Osteocyte (in vitro differentiated cells): Measurements from ENCODE around the gene CYTIP. TPM values are rescaled to one million over a fixed set of nuclear protein-coding genes. Genes with fewer than 3 reads are reported as not detected.

Experiments used
- DNase-seq: peaks from one replicate; pipeline ENCODE4 v3.0.0; 2021; ENCODE audit warnings: mixed read lengths; ENCODE audit not compliant: unreplicated experiment; ENCODE audit errors: extremely low spot score
- H3K27ac Mint-ChIP-seq: one replicate; pipeline ENCODE4 v1.8.0; 2021; ENCODE audit warnings: mild to moderate bottlenecking, mixed read lengths; ENCODE audit not compliant: unreplicated experiment
- H3K27me3 Mint-ChIP-seq: one replicate; pipeline ENCODE4 v1.8.0; 2021; ENCODE audit warnings: mixed read lengths; ENCODE audit not compliant: unreplicated experiment
- H3K36me3 Mint-ChIP-seq: one replicate; pipeline ENCODE4 v1.8.0; 2021; ENCODE audit warnings: mixed read lengths; ENCODE audit not compliant: unreplicated experiment
- H3K4me1 Mint-ChIP-seq: one replicate; pipeline ENCODE4 v1.8.0; 2021; ENCODE audit warnings: mixed read lengths; ENCODE audit not compliant: unreplicated experiment
- H3K4me3 Mint-ChIP-seq: one replicate; pipeline ENCODE4 v1.8.0; 2021; ENCODE audit warnings: mild to moderate bottlenecking, moderate library complexity, mixed read lengths; ENCODE audit not compliant: unreplicated experiment
- H3K9me3 Mint-ChIP-seq: one replicate; pipeline ENCODE4 v1.8.0; 2021; ENCODE audit warnings: mixed read lengths; ENCODE audit not compliant: unreplicated experiment
- total RNA-seq: library from RNA; stranded (reverse); gene quantifications from 2 replicates; pipeline ENCODE4 v1.2.1, GENCODE V29; 2021
- TF ChIP-seq, protein P1 (sequence below): fragments of 200-600 bp; sonication (generic); IDR thresholded peaks from 2 replicates; pipeline ENCODE4 v1.5.0; 2021; ENCODE audit warnings: antibody characterized with exemption, mild to moderate bottlenecking, moderate library complexity

The CYTIP gene
- total RNA-seq, 1 donor from 2014 or later = 0.64 TPM

DNA sequence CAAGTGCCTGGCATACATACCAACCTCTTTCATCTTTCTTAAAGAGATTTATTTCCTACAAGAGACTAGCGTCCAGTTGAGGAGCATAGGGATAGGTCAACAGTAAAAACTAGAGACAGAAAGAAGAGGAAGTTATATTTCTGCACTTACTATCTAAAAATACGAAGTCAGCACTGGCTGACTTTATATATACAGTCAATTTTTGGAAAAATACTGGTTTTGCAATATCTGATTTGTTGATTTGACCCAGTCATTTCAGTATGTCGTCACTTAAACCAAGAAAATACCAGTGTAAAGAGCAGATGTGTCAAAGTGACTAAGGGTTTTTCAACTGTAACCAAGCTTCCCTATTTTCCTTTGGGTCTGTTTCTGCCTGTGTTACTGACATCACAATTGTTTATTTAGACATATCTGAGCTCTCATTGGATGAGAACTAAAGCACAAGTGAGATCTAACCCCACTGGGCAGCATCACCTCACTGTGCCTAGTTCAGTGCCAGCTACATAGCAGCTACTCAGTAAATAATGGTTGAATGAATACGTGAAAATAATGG, 23.0 kb downstream of the CYTIP start:
- H3K27me3 Mint-ChIP-seq = peaks cover 7% of the 10 kb centered on the region
- no peak for DNase-seq
- H3K4me1 Mint-ChIP-seq = no peaks in the 10 kb centered on the region
- peaks cover 4% of the 10 kb centered on the region for H3K9me3 Mint-ChIP-seq
- no peak overlapping the region for H3K4me3 Mint-ChIP-seq
- TF ChIP-seq, protein P1, sequence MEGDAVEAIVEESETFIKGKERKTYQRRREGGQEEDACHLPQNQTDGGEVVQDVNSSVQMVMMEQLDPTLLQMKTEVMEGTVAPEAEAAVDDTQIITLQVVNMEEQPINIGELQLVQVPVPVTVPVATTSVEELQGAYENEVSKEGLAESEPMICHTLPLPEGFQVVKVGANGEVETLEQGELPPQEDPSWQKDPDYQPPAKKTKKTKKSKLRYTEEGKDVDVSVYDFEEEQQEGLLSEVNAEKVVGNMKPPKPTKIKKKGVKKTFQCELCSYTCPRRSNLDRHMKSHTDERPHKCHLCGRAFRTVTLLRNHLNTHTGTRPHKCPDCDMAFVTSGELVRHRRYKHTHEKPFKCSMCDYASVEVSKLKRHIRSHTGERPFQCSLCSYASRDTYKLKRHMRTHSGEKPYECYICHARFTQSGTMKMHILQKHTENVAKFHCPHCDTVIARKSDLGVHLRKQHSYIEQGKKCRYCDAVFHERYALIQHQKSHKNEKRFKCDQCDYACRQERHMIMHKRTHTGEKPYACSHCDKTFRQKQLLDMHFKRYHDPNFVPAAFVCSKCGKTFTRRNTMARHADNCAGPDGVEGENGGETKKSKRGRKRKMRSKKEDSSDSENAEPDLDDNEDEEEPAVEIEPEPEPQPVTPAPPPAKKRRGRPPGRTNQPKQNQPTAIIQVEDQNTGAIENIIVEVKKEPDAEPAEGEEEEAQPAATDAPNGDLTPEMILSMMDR = no peak
- H3K27ac Mint-ChIP-seq = no peak overlapping the region
- H3K36me3 Mint-ChIP-seq = peaks cover 1% of the 10 kb centered on the region

DNA sequence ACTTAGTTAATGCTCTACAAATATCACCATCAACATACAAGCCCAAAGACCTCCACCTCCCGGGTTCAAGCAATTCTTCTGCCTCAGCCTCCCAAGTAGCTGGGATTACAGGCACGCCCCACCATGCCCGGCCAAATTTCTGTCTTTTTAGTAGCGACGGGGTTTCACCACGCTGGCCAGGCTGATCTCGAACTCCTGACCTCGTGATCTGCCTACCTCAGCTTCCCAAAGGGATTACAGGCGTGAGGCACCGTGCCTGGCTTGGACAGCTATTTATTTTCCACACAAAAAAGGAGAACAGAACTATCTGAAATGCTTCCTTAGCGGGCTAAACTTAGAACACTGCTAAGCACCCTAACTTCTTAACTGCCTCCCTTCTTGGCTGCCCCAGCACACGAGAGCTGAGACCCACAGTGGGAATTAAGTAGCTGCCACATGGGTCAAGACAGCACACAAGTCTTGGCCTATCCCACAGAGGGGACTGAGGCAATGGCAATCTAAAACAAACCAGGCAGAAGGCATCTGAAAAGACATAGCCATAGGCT, 24.8 kb downstream of the CYTIP start:
- Mint-ChIP-seq H3K27ac (no peak overlapping the region), H3K4me3 (no peak overlapping the region), H3K36me3 (no peaks in the 10 kb centered on the region), H3K27me3 (peaks cover 12% of the 10 kb centered on the region), H3K9me3 (no peaks in the 10 kb centered on the region), H3K4me1 (no peaks in the 10 kb centered on the region)
- DNase-seq = no peak
- TF ChIP-seq, protein P1 = no peak

DNA sequence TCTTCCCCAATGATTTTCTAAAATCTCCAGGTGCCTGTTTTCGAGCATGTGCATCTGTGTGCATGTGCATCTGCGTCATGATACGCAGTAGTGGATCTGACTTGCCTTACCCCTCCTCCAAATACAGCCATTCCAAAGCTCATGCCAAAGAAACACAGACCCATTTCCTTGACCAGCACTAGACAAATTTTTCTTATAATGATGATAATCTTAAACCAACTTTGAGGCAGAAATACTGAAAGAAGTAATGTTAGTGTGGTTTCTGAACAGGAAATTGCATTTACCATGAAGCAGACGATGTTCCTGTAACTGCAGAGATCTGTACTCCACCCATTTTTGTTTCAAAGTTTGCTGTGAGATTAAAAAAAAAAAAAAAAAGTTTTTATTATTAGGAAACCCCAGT, 25.6 kb downstream of the CYTIP start:
- DNase-seq = no peak
- H3K27me3 Mint-ChIP-seq = peaks cover 14% of the 10 kb centered on the region
- H3K4me1 Mint-ChIP-seq = no peaks in the 10 kb centered on the region
- H3K36me3 Mint-ChIP-seq = no peaks in the 10 kb centered on the region
- H3K4me3 Mint-ChIP-seq = no peak overlapping the region
- no peaks in the 10 kb centered on the region for H3K9me3 Mint-ChIP-seq
- TF ChIP-seq, protein P1 = no peak
- H3K27ac Mint-ChIP-seq = no peak overlapping the region

DNA sequence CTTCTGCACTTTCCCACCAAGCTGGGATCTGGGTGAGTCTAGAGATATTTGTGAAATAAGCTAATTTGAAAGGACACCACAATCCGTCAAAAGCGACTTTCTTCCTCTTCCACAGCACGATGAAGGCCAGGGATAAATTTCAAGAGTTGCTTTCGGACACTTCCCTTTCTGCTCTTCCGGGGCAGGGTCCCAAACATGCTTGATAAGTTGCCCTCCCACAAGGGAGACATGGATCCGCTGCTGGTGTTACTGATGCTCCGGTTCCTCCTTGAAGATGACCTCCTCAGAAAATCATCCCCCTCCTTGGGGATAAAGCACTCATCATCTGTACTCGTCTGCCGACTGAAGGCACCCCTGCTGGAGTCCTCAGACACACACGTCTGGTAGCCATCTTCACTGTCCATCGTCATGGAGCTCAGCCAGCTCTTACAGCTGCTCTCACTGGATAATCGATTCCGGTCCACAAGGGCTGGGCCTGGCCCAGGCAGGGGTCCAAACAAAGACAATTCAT, 28.2 kb downstream of the CYTIP start:
- H3K36me3 Mint-ChIP-seq = no peaks in the 10 kb centered on the region
- no peak for DNase-seq

DNA sequence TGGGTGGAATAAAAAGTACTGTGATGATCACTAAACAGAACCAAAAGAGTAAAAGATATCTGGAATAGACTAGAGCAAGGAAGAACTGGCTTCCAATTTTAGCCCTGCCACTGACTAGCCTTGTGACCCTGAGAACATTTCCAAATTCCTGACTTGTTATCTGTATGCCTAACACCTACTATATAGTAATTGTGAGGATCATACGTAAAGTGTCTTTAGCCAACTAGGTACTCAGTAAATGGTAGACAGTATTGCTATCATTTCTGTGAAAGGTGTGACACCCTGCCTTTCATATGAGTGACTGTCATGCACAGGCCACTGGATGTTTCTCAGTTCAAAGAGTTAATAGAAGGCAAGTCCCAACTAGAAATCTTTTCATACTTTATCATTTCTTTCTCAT, 29.8 kb downstream of the CYTIP start:
- Mint-ChIP-seq H3K27me3 (peaks cover 25% of the 10 kb centered on the region), H3K9me3 (no peaks in the 10 kb centered on the region), H3K27ac (no peak overlapping the region), H3K4me3 (no peak overlapping the region), H3K36me3 (no peaks in the 10 kb centered on the region), H3K4me1 (no peaks in the 10 kb centered on the region)
- DNase-seq = no peak
- TF ChIP-seq, protein P1 = no peak

More for the DNA sequence above, 28.2 kb downstream of the CYTIP start:
- no peak overlapping the region for H3K27ac Mint-ChIP-seq
- H3K27me3 Mint-ChIP-seq = peaks cover 16% of the 10 kb centered on the region
- TF ChIP-seq, protein P1 = no peak
- H3K9me3 Mint-ChIP-seq = no peaks in the 10 kb centered on the region
- no peak overlapping the region for H3K4me3 Mint-ChIP-seq
- H3K4me1 Mint-ChIP-seq = no peaks in the 10 kb centered on the region
